ENCODE results near the gene VWA3B. TPM values are rescaled to one million over a fixed set of nuclear protein-coding genes. Genes with fewer than 3 reads are reported as not detected.

VWA3B gene
- total RNA-seq, 1 donor from 2014 or later: not detected

- DNase-seq (no peak), ATAC-seq (ENCODE audit: low read depth) (no peak)
- intact Hi-C loops (cut with micrococcal nuclease): no loop called here
- H3K27me3 Mint-ChIP-seq: peaks cover 61% of the 10 kb centered on the region
- CTCF ChIA-PET: no interaction called here
- peaks cover 18% of the 10 kb centered on the region for H3K4me1 Mint-ChIP-seq
- H3K36me3 Mint-ChIP-seq (ENCODE audit: low read depth): no peaks in the 10 kb centered on the region
- no peak for TF ChIP-seq CTCF (IDR thresholded peaks at IDR 0.05)
- peaks cover 2% of the 10 kb centered on the region for H3K9me3 Mint-ChIP-seq
- POLR2A ChIA-PET: no interaction called here
- no peak overlapping the region for H3K27ac Mint-ChIP-seq
- peak overlapping the region; percentile 11 for H3K4me3 Mint-ChIP-seq
Observed at GRCh38 chr2:98347298-98348065, 260.5 kb downstream of the VWA3B start.

- ATAC-seq (ENCODE audit: low read depth) (peak; percentile 40), DNase-seq (no peak)
- H3K36me3 Mint-ChIP-seq (ENCODE audit: low read depth): no peaks in the 10 kb centered on the region
- intact Hi-C loops (cut with micrococcal nuclease): no loop called here
- CTCF ChIA-PET: no interaction called here
- TF ChIP-seq CTCF (IDR thresholded peaks at IDR 0.05): no peak
- peaks cover 2% of the 10 kb centered on the region for H3K9me3 Mint-ChIP-seq
- no peak overlapping the region for H3K27ac Mint-ChIP-seq
- H3K4me3 Mint-ChIP-seq: peak overlapping the region; percentile 11
- peaks cover 61% of the 10 kb centered on the region for H3K27me3 Mint-ChIP-seq
- H3K4me1 Mint-ChIP-seq: peaks cover 18% of the 10 kb centered on the region
- POLR2A ChIA-PET: no interaction called here
Observed at GRCh38 chr2:98348066-98348561, 261.1 kb downstream of the VWA3B start.

GRCh38 chr2:98350411-98350810 is 263.4 kb downstream of the VWA3B start:
- no peak for DNase-seq
- CTCF ChIA-PET: no interaction called here
- no peak for ATAC-seq (ENCODE audit: low read depth)
- POLR2A ChIA-PET: no interaction called here
- Mint-ChIP-seq H3K36me3 (ENCODE audit: low read depth) (no peaks in the 10 kb centered on the region), H3K4me3 (no peak overlapping the region), H3K9me3 (peaks cover 2% of the 10 kb centered on the region), H3K27ac (no peak overlapping the region), H3K4me1 (peaks cover 18% of the 10 kb centered on the region), H3K27me3 (peaks cover 51% of the 10 kb centered on the region)
- TF ChIP-seq CTCF (IDR thresholded peaks at IDR 0.05): no peak
- intact Hi-C loops (cut with micrococcal nuclease): no loop called here

GRCh38 chr2:98355881-98356280 is 268.9 kb downstream of the VWA3B start:
- H3K36me3 Mint-ChIP-seq (ENCODE audit: low read depth): no peaks in the 10 kb centered on the region
- no peak overlapping the region for H3K27ac Mint-ChIP-seq
- TF ChIP-seq CTCF (IDR thresholded peaks at IDR 0.05): no peak
- ATAC-seq (ENCODE audit: low read depth): no peak
- POLR2A ChIA-PET: no interaction called here
- intact Hi-C loops (cut with micrococcal nuclease): no loop called here
- no peak overlapping the region for H3K4me3 Mint-ChIP-seq
- CTCF ChIA-PET: no interaction called here
- no peak for DNase-seq
- H3K9me3 Mint-ChIP-seq: peaks cover 2% of the 10 kb centered on the region
- no peaks in the 10 kb centered on the region for H3K4me1 Mint-ChIP-seq
- peaks cover 23% of the 10 kb centered on the region for H3K27me3 Mint-ChIP-seq

GRCh38 chr2:98356729-98357128 is 269.8 kb downstream of the VWA3B start:
- Mint-ChIP-seq H3K36me3 (ENCODE audit: low read depth) (no peaks in the 10 kb centered on the region), H3K4me1 (no peaks in the 10 kb centered on the region), H3K27ac (no peak overlapping the region), H3K9me3 (peaks cover 2% of the 10 kb centered on the region), H3K27me3 (peaks cover 17% of the 10 kb centered on the region), H3K4me3 (no peak overlapping the region)
- no peak for DNase-seq
- TF ChIP-seq CTCF (IDR thresholded peaks at IDR 0.05): no peak
- ChIA-PET CTCF (no interaction called here), POLR2A (no interaction called here)
- ATAC-seq (ENCODE audit: low read depth): no peak
- intact Hi-C loops (cut with micrococcal nuclease): no loop called here

Data from activated B cell treated with CpG ODN at 0.5 μM for 24 hours (primary cell).